GM12874 (cell line): Measurements from ENCODE around the gene TRIO.

Experiments used
- CTCF ChIP-seq: IDR thresholded peaks from 2 replicates; pipeline ENCODE4 v1.5.1; 2011; ENCODE audit warnings: low read depth, mild to moderate bottlenecking, control low read depth, low read length, moderate library complexity; ENCODE audit not compliant: insufficient read depth

The TRIO gene

DNA sequence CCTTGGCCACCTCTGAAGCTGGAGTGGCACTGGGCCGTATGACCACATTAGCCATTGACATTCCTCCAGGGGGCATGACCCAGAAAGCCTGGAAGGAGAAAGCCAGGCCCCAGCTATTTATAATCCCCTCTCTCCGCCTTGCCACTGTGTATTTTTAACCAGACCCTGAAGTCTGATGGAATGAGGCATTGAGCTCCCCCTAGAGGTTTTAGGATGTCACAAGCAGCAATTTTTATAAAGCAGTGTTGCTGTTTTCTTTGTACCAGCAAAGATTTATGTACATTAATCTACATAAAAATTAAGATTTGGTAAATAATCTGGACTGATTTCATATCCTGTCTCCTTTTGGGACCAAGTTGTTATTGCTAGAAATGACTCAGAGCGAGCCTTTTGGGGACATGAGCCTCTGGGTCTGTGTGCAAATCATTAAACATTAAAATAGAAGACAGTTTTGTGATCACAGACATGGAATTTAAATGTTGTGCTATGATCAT is 127.1 kb downstream of the TRIO start:
- TF ChIP-seq CTCF = peak; percentile 69

GRCh38 chr5:14272548-14273205 is 129.5 kb downstream of the TRIO start:
- TF ChIP-seq CTCF = no peak

DNA sequence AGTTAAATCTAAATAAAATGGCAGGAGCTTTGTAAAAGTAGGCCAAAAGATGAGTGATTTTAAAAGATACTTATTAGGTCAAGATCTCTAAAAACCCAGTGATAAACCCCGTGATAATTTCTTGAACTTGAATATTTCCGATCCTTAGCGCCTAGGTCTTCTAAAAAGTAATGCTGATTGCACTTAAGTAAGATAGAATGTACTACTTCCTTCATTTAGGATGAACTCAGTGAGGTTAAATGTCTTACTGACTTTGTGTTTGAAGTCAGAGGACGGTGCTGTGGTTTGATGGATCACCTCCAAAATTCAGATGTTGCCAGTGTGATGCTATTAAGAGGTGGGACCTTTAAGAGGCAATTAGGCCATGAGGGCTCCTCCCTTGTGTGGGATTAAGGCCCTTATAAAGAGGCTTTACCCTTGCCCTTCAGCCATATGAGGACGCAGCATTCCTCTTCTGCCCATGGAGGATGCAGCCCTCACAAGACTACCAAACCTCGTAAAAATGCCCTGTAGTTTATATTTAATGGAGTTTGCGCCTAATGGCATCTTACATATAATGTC is 130.1 kb downstream of the TRIO start:
- TF ChIP-seq CTCF = no peak

DNA sequence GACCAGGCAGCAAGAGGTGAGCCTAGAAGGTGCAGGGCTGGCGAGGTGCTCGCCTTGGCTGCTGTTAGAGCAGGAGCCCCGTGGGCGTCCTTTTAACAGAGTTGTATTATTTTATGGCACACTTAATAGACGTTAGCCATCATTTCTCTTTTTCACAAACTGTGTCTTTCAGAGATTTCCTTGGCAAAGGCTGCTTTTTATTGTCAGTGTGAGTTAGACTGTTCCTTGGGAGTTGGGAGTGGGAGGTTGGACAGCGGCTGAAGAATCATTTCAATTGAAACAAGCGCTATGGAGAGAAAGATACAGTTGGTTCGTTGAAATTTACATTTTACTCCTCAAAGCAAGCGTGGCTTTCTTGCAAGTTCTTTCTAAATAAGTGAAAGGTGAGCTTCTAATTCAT is 133.2 kb downstream of the TRIO start:
- TF ChIP-seq CTCF = no peak

GRCh38 chr5:14277385-14278320 is 134.5 kb downstream of the TRIO start:
- no peak for TF ChIP-seq CTCF

GRCh38 chr5:14280294-14280854 is 137.2 kb downstream of the TRIO start:
- no peak for TF ChIP-seq CTCF

DNA sequence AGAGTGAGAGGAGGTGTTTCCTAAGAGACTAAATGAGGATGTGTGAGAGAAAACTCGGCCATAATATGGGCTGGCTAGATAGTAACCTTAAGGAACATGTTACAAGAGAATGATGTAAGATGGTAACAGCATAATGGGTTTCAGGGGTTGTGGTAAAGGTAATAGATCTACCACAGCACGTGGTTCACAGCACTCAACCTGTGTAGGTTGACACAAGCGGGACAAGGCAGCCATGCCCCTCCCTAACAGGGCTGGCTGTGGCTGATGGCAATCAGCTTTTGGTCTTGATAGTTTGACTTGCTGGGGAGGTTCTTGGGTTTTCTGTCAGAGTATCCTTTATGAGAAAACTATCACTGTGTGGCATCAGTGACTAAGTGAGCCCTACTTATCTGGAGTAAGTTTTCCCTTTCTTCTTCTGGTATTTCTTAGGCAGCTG is 138.6 kb downstream of the TRIO start:
- no peak for TF ChIP-seq CTCF
